Mesothelial cell of epicardium (in vitro differentiated cells): ENCODE data around the gene RPS6KL1. TPM values are rescaled to one million over a fixed set of nuclear protein-coding genes. Genes with fewer than 3 reads are reported as not detected.

ENCODE experiments used
- DNase-seq, 2 experiments: peaks; one replicate each; pipeline ENCODE4 v3.0.0; 2021; ENCODE audit warnings: low spot score in 2 of 2; ENCODE audit not compliant: unreplicated experiment in 2 of 2
- H3K27ac Mint-ChIP-seq: 2 replicates; pipeline ENCODE4 v1.8.0; 2021; ENCODE audit warnings: mixed read lengths
- H3K27me3 Mint-ChIP-seq: 2 replicates; pipeline ENCODE4 v1.8.0; 2021; ENCODE audit warnings: low read depth, mixed read lengths
- H3K36me3 Mint-ChIP-seq: 2 replicates; pipeline ENCODE4 v1.8.0; 2021; ENCODE audit warnings: mixed read lengths
- H3K4me1 Mint-ChIP-seq: 2 replicates; pipeline ENCODE4 v1.8.0; 2021; ENCODE audit warnings: mixed read lengths
- H3K4me3 Mint-ChIP-seq: 2 replicates; pipeline ENCODE4 v1.8.0; 2021; ENCODE audit warnings: mild to moderate bottlenecking, moderate library complexity, mixed read lengths
- H3K9me3 Mint-ChIP-seq: 2 replicates; pipeline ENCODE4 v1.8.0; 2021; ENCODE audit warnings: mixed read lengths
- total RNA-seq: library from RNA; stranded (reverse); gene quantifications from 3 replicates; pipeline ENCODE4 v1.2.1, GENCODE V29; 2021
- TF ChIP-seq, protein P1 (sequence below): fragments of 200-600 bp; sonication (generic); IDR thresholded peaks from one replicate; pipeline ENCODE4 v1.5.0; 2021; ENCODE audit warnings: antibody characterized with exemption; ENCODE audit not compliant: unreplicated experiment

The RPS6KL1 gene
- total RNA-seq, 1 donor from 2014 or later: 1.1 TPM

DNA sequence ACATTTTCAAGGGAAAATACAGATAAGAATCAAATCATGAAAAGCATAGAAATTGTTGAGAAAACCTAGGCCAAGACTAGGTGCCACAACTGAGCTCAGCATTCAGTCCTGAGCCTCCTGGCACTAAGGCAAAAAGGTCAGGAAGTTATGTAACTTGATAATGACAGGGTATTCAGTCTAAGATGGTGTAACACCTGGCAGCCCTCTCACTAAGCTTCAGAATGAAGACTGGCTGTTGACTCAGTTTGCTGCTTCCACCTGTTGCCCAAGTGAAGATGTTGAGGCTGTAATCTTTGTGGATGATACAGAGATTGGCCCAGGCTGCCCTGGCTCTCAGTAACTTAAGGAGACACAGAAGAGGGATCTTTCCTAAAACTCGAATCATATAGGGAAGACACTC is 66.7 kb downstream of the RPS6KL1 start:
- H3K4me1 Mint-ChIP-seq: peaks cover 9% of the 10 kb centered on the region
- no peak overlapping the region for H3K4me3 Mint-ChIP-seq
- peaks cover 2% of the 10 kb centered on the region for H3K36me3 Mint-ChIP-seq
- no peaks in the 10 kb centered on the region for H3K27me3 Mint-ChIP-seq
- no peak overlapping the region for H3K27ac Mint-ChIP-seq
- H3K9me3 Mint-ChIP-seq: no peaks in the 10 kb centered on the region
- TF ChIP-seq, protein P1, sequence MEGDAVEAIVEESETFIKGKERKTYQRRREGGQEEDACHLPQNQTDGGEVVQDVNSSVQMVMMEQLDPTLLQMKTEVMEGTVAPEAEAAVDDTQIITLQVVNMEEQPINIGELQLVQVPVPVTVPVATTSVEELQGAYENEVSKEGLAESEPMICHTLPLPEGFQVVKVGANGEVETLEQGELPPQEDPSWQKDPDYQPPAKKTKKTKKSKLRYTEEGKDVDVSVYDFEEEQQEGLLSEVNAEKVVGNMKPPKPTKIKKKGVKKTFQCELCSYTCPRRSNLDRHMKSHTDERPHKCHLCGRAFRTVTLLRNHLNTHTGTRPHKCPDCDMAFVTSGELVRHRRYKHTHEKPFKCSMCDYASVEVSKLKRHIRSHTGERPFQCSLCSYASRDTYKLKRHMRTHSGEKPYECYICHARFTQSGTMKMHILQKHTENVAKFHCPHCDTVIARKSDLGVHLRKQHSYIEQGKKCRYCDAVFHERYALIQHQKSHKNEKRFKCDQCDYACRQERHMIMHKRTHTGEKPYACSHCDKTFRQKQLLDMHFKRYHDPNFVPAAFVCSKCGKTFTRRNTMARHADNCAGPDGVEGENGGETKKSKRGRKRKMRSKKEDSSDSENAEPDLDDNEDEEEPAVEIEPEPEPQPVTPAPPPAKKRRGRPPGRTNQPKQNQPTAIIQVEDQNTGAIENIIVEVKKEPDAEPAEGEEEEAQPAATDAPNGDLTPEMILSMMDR: no peak
- DNase-seq: no peak

- TF ChIP-seq, protein P1: no peak
- no peak overlapping the region for H3K27ac Mint-ChIP-seq
- no peak for DNase-seq
- H3K27me3 Mint-ChIP-seq: no peaks in the 10 kb centered on the region
- peaks cover 2% of the 10 kb centered on the region for H3K36me3 Mint-ChIP-seq
- H3K4me3 Mint-ChIP-seq: no peak overlapping the region
- H3K9me3 Mint-ChIP-seq: no peaks in the 10 kb centered on the region
- H3K4me1 Mint-ChIP-seq: peaks cover 9% of the 10 kb centered on the region
Observed at GRCh38 chr14:74855945-74856344, 67.1 kb downstream of the RPS6KL1 start.

GRCh38 chr14:74855021-74855420 is 68.0 kb downstream of the RPS6KL1 start:
- H3K4me1 Mint-ChIP-seq: peaks cover 9% of the 10 kb centered on the region
- H3K27ac Mint-ChIP-seq: no peak overlapping the region
- peaks cover 2% of the 10 kb centered on the region for H3K36me3 Mint-ChIP-seq
- no peak overlapping the region for H3K4me3 Mint-ChIP-seq
- H3K27me3 Mint-ChIP-seq: no peaks in the 10 kb centered on the region
- H3K9me3 Mint-ChIP-seq: no peaks in the 10 kb centered on the region
- TF ChIP-seq, protein P1: no peak
- no peak for DNase-seq

Other genes with a start within 250 kb of the RPS6KL1 start
- 43.8 to 55.5 TPM (median 49.1 TPM) in 3 replicates for gene AREL1, start 210.2 kb downstream of the RPS6KL1 start, total RNA-seq
- gene FCF1, start 210.1 kb downstream of the RPS6KL1 start, total RNA-seq: 43.9 to 46.8 TPM (median 44.5 TPM) in 3 replicates
- 125 to 135 TPM (median 125 TPM) in 3 replicates for gene YLPM1, start 159.9 kb downstream of the RPS6KL1 start, total RNA-seq
- not detected in 3 replicates for gene PROX2, start 47.1 kb downstream of the RPS6KL1 start, total RNA-seq
- gene DLST, start 41.3 kb downstream of the RPS6KL1 start, total RNA-seq: 74.4 to 81.5 TPM (median 79.7 TPM) in 3 replicates
- gene PGF, start 32.3 kb upstream of the RPS6KL1 start, total RNA-seq: 8.4 to 9.6 TPM (median 8.6 TPM) in 3 replicates
- gene EIF2B2, start 79.7 kb upstream of the RPS6KL1 start, total RNA-seq: 31.0 to 34.7 TPM (median 33.9 TPM) in 3 replicates
- gene MLH3, start 128.2 kb upstream of the RPS6KL1 start, total RNA-seq: 40.3 to 47.4 TPM (median 47.0 TPM) in 3 replicates
- gene ACYP1, start 140.8 kb upstream of the RPS6KL1 start, total RNA-seq: 16.7 to 17.5 TPM (median 17.3 TPM) in 3 replicates
- gene ZC2HC1C, start 146.4 kb upstream of the RPS6KL1 start, total RNA-seq: 2.3 to 3.6 TPM (median 2.4 TPM) in 3 replicates
- 116 to 133 TPM (median 121 TPM) in 3 replicates for gene NEK9, start 203.8 kb upstream of the RPS6KL1 start, total RNA-seq